ENCODE results near the gene RGL3.
A peak's percentile ranks its signal among the peaks of the same experiment; 100 is the strongest.
"Not testable (repeated sequence)": the region's sequence is repeated elsewhere in the genome, so short reads cannot be mapped to it uniquely, and the experiment has no call there.

The RGL3 gene

GRCh38 chr19:11458236-11458900 lies 39.3 kb upstream of the RGL3 start:
- TF ChIP-seq CTCF (IDR thresholded peaks at IDR 0.05; ENCODE audit: insufficient read depth, low read depth, low read length, missing control alignments): no peak
- no peak for DNase-seq (ENCODE audit: low read depth)
- H3K4me3 ChIP-seq (ENCODE audit: low read depth, low read length): no peak overlapping the region

GRCh38 chr19:11457831-11458230 lies 38.7 kb upstream of the RGL3 start:
- no peak for DNase-seq (ENCODE audit: low read depth)
- TF ChIP-seq CTCF (IDR thresholded peaks at IDR 0.05; ENCODE audit: insufficient read depth, low read depth, low read length, missing control alignments): no peak
- H3K4me3 ChIP-seq (ENCODE audit: low read depth, low read length): no peak overlapping the region

GRCh38 chr19:11457115-11457514 lies 38.0 kb upstream of the RGL3 start:
- H3K4me3 ChIP-seq (ENCODE audit: low read depth, low read length): no peak overlapping the region
- no peak for TF ChIP-seq CTCF (IDR thresholded peaks at IDR 0.05; ENCODE audit: insufficient read depth, low read depth, low read length, missing control alignments)
- no peak for DNase-seq (ENCODE audit: low read depth)

- H3K4me3 ChIP-seq (ENCODE audit: low read depth, low read length): no peak overlapping the region
- no peak for DNase-seq (ENCODE audit: low read depth)
- TF ChIP-seq CTCF (IDR thresholded peaks at IDR 0.05; ENCODE audit: insufficient read depth, low read depth, low read length, missing control alignments): no peak
These were observed 37.5 kb upstream of the RGL3 start for GRCh38 chr19:11456659-11457058.

- DNase-seq (ENCODE audit: low read depth); H3K4me3 ChIP-seq (ENCODE audit: low read depth, low read length): not testable (repeated sequence)
These were observed 36.1 kb upstream of the RGL3 start for GRCh38 chr19:11455233-11455554.

- H3K4me3 ChIP-seq (ENCODE audit: low read depth, low read length): peak overlapping the region; percentile 97
- DNase-seq (ENCODE audit: low read depth): peak; percentile 71
- TF ChIP-seq CTCF (IDR thresholded peaks at IDR 0.05; ENCODE audit: insufficient read depth, low read depth, low read length, missing control alignments): peak; percentile 74
These were observed 34.6 kb upstream of the RGL3 start for GRCh38 chr19:11453468-11454341.

- H3K4me3 ChIP-seq (ENCODE audit: low read depth, low read length): peak overlapping the region; percentile 97
- DNase-seq (ENCODE audit: low read depth): peak; percentile 77
- TF ChIP-seq CTCF (IDR thresholded peaks at IDR 0.05; ENCODE audit: insufficient read depth, low read depth, low read length, missing control alignments): peak; percentile 54
These were observed 33.7 kb upstream of the RGL3 start for GRCh38 chr19:11452620-11453310.
